GM04504 (cell line): Measurements from ENCODE around the gene GID4.

ENCODE experiments used
- DNase-seq: peaks from one replicate; pipeline ENCODE4 v3.0.0-alpha.2; 2012; ENCODE audit warnings: low read depth

GID4 gene

DNA sequence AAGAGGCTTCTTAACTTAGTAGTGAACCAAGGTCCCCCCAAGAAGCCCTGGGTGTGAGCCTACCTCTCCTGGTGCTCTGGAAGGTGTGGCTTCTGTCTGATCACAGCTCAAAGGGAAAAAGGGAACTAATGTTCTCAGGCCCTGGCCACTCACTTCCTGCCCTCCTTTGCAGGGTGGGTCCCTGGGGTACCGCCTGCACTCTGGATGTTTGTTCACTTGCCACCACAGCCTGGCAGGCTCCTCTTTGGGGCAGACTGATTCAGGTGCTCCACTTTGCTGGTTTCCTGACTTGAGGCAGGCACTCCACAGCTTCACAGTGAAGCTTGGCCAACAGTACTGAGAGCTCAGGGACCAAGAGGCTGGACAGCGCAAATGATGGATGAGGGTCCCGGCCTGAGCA is 63.4 kb downstream of the GID4 start:
- DNase-seq: no peak

DNA sequence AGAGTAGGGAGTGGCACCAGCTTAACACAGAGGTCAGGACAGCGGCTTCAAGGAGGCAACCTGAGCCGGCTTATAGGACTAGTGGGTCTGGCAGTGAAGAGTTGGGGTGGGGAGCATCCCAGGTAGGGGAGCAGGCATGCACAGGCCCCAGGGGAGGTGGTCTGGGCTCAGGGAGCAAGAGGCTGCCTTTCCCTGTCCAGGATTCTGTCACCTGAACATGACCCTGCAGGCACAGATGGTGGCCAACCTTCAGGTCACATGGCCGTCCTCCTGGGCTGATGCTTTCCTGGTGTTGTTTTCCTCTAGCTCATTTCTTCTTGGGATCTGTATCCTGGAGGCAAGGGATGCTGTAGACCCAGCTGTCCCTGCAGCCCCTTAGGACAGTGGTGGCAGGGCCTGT is 65.8 kb downstream of the GID4 start:
- no peak for DNase-seq

DNA sequence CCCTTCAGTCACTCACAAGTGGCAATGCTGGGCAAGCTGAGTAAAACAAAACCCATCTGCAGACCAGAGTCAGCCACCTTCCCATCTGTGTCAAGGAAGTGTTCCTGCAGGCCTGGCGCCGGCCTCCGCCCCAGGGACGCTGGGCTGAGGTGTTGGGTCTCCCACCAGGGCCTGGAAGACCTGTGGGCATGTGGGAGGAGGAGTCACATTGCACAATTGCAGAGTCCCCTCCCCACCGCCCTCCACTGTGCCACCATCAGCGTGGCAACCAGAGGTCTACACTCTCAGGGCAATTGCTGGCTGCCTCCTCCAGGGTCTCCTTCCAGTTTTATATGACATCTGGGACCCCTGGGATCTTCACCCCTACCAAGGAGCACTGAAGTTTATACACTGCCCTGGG is 66.4 kb downstream of the GID4 start:
- no peak for DNase-seq

DNA sequence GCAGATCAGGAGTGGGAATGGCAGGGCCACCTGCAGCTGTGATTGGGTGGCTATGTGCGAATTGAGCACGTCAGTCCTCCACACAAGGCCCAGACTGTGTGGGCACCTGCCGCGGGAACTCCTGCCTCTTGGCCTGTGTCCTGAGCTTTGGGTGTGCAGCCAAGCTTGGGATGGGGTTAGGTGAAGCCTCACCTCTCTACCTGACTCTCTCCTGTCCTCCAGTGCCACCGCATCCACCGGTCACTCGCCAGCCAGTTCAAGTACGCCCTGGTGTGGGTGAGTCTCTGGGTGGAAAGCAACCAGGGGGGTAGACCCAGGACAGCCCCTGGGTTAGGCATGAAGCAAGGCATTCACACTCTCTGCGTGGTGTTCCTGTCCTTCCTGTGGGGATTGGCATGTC is 67.0 kb downstream of the GID4 start:
- no peak for DNase-seq

DNA sequence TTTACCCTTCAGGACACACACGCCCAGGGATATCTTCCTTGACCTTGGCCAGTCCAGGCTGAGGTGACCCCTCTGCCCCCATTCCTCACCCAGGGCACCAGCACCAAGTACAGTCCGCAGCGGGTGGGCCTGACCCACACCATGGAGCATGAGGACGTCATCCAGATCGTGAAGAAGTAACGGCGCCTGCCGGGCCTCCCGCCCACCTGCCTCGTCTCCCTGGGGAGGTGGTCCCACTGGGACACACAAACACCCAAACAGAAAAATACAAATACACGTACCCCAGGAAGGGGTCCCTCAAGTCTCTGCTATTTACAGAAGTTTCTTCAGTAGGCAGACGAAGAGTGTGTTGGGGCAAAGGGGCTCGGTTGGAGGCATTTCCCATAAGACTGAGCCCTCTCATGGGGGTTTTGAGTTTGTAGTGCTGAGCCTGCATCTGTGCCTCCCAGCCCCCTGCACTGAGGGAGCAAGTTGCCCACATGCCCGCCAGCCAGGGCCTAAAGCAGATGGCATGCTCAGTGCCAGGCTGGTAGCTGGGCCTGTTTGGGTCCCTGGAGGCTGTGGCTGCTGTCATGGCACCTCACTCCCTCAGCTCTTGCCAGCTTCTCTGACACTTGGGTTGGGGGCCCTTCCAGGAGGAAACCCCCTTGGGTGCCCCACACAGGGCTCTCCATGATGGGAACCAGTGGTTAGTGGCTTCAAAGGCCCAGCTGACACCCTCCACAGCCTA is 68.0 kb downstream of the GID4 start:
- DNase-seq: no peak

DNA sequence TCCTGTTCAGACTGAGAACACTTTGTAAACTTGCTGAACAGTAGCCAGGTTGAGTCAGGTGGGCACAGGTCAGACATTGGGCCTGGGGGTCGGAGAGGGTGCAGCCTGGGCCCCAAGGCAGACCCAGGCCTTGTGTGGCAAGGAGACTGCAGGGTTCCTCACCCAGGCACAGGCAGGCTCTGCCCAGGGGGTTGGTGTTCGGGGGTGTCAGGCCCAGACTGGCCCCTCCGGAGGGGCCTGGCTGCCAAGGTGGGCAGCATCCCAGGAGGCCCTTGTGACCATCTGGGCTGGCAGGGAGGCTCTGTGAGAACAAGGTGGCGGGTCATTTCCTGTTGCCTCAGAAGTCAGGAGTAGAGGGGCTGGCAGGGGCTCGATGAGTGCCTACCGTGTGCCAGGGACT is 68.8 kb downstream of the GID4 start:
- no peak for DNase-seq

DNA sequence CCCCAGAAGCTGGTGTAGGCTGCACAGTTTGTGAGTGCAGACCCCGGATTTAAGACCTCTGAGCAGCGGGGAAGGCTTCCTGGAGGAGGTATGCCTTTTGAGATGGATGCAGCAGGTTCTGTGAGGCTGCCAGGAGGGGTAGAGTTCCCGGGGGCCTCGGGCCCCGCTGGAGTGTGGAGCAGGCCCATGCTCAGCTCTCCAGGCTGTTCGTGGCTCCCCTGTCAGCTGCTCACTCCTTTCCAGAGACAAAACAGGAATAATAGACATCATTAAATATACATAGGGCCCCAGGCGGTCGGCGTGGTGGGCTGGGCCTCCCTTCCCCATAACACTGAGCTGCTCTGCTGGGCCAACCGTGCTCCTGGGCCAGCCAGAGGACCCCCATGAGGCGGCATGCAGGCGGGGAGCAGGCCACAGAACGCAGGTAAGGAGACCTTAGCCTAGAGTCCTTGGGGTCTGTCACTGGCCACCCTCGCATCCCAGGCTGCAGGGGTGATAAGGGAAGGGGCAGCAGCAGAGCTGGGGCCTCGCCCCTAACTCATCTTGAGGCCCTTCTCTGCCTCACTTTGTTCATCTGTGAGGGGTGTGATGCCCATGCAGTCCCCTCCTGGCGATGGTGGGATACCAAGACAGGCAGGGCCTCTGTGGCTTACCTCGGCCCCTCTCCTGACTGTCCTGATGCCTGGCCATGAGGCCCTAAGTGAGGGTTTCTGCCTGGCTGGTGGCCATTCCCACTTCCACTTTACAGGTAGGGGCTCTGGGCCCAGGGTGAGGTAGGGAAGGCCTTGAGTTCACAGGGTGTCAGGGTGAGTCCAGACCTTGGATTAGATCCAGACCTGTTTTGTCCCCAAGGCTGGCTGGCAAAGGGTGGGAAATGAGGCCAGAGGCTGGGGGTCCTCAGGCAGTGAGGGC is 69.4 kb downstream of the GID4 start, which contains the start of gene MYO15A:
Gene MYO15A (plus strand): TSS at position 356 of the 912 bp plus-strand sequence. CDS start 10,045 bp downstream, outside the sequence.
- DNase-seq: no peak

DNA sequence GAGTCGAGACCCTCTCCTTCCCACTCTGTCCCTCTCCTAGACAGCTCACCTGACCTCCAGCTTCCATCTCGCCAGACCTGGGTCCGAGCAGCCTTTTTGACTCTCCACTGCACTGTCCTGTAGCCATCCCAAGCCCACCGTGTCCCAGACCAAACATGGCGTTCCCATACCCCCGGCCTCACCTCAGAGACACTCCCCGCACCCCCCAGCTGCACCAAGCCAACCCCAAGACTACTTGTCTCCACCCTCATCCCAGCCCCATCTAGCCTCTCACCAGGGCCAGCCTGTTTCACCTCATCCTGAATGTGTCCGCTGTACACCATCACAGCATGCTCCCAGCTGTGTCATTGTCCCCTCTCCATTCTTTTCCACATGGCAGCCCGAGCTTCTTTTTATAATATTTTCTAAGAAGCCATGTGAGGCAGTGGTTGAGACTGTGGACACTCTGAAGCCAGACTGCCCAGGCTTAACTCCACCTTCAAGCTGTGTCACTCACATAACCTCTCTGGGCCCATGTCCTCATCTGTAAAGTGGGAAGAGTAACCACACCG is 70.8 kb downstream of the GID4 start:
- DNase-seq: no peak

DNA sequence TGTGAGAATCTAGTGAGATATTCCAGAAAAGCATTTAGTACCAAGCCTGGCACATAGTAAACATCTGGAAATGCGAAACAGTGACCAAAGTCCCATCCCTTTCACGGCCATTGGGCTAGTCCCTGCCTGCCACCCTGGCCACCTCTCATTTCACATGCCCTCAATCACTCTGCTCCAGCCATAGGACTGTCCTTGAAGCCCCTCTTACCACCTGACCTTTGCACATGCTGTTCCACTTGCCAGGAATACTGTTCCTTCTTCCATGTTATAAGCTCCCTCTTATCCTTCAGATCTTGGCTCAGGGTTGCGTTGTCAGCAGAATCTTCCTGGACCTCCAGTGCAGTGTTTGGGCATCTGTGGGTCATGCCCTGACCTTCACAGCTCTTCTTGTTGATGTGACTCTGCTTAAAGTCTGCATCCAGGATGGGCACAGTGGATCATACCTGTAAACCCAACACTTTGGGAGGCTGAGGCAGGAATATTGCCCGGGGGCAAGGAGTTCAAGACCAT is 71.5 kb downstream of the GID4 start:
- no peak for DNase-seq

DNA sequence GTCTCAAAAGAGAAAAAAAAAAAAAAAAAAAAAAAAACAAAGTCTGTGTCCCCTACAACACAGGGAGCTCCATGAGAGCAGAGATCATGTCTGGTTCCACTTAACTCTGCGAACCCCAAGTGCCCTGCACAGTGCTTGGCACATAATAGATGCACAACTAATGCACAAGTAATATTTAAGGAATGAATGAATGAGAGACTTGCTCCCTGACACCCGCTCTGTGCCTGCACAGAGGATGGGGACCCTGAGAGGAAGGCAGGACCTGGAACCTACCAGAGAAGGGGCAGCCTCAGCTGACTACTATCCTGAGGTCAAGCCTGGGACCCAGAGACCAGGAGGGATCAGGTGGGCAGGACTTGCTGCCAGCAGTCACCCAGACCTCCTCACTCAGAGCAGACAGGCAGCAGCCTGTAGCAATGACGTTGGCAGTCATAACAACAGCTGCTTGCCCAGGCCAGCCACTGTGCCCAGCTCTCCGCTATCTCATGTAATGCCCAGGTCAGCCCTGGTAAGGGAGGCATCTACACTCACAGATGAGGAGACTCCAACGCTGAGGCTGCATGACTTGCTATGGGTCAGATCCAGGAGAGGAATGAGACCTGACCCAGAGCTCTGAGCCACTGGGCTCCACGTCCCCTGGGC is 72.2 kb downstream of the GID4 start:
- DNase-seq: no peak

DNA sequence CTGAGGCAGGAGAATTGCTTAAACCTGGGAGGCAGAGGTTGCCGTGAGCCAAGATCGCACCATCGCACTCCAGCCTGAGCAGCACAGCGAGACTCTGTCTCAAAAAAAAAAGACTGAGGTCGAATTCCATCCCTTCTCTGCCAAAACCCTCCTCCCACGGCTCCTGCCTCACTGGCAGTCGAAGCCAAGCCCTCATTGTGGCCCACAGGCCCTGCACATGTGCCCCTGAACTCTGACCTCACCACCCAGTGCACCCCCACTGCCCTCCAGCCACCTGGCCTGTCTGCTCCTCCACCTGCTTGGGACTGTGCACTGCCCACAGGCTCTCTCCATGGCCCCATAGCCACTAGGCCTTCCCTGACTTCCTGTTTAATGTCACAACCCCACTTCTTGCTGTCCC is 76.3 kb downstream of the GID4 start:
- no peak for DNase-seq

DNA sequence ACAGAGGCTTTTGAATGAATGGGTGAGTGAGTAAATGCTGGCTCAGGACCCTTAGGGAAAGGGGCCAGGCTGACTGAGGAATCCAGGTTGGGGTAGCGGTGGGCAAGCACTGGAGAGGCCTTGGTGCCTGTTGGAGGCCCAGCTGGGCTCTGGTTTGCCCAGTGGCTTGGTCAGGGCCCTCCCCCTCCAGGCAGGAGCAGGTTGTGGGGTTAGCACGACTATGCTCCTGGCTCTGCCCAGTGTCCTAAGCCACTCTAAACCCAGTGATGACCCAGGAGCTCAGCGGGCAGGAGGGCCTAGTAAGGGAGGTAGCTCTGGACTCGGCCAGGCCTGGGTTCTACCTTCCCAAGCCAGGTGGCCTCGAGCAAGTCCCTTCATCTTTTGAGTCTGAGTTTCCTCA is 76.9 kb downstream of the GID4 start:
- DNase-seq: no peak

DNA sequence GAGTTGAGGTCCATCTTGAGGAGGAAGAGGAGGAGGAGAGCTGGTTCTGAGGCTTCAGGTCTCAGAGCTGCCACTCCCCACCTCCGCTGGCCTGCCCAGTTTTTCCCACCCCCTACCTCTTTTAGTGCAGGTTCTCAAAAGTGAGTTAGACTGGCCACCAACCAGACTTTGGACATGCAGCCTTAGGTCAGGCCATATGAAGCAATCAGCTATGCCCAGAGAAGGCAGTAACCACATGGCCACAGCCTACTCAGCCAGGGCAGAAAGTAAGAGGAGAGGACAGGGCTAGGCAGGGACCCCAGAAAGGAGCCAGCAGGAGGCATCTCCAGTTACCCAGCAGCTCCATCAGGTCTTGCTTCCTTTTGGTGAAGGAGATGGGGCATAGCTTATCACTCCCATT is 78.3 kb downstream of the GID4 start:
- no peak for DNase-seq
